GM12875 (cell line): ENCODE measurements around the gene MCM8.

Experiments
- H3K4me3 ChIP-seq: one replicate; pipeline ENCODE4 v1.5.1; 2011; ENCODE audit warnings: low read depth, low read length, control low read depth
- TF ChIP-seq, protein P1 (sequence below): IDR thresholded peaks from 2 replicates; pipeline ENCODE4 v1.5.1; 2011; ENCODE audit warnings: low read depth, mild to moderate bottlenecking, control low read depth, inconsistent platforms, low read length, moderate library complexity, borderline replicate concordance; ENCODE audit not compliant: insufficient read depth

The MCM8 gene

GRCh38 chr20:5928836-5929715, 21.4 kb upstream of the MCM8 start:
- TF ChIP-seq, protein P1, sequence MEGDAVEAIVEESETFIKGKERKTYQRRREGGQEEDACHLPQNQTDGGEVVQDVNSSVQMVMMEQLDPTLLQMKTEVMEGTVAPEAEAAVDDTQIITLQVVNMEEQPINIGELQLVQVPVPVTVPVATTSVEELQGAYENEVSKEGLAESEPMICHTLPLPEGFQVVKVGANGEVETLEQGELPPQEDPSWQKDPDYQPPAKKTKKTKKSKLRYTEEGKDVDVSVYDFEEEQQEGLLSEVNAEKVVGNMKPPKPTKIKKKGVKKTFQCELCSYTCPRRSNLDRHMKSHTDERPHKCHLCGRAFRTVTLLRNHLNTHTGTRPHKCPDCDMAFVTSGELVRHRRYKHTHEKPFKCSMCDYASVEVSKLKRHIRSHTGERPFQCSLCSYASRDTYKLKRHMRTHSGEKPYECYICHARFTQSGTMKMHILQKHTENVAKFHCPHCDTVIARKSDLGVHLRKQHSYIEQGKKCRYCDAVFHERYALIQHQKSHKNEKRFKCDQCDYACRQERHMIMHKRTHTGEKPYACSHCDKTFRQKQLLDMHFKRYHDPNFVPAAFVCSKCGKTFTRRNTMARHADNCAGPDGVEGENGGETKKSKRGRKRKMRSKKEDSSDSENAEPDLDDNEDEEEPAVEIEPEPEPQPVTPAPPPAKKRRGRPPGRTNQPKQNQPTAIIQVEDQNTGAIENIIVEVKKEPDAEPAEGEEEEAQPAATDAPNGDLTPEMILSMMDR: no peak
- no peak overlapping the region for H3K4me3 ChIP-seq

DNA sequence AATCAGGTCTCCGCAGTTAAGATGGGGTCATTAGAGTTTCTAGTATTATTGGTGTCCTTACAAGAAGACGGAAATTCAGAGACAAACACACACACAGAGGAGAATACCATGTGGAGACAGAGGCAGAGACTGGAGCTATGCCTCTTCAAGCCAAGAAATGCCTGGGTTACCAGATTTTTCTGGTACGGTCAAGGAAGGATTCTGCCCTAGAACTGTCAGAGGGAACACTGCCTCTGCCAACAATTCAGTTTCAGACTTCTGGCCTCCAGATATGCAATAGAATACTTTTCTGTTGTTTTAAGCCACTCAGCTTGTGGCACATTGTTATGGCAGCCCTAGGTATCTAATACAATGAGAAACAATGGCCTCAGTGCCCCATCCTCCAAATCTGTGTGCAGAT, 19.0 kb upstream of the MCM8 start:
- TF ChIP-seq, protein P1: no peak
- no peak overlapping the region for H3K4me3 ChIP-seq

DNA sequence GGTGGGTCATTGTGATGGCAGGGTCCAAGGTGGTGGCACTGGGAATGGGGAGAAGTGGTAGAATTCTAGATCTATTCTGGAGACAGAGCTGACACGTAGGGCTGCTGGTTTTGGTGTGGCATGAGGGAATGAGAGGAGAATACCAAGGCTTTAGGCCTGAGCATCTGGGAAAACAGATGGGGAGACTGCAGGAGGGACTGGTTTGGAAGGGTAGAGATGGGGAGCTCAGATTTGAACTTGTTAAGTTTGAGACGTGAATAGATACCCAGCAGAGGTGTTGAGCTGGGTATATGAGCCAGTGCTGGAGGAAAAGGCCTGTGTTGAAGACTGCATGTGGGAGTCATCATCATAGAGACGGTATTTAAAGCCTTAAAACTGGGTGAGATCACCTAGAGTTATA, 17.7 kb upstream of the MCM8 start:
- TF ChIP-seq, protein P1: no peak
- H3K4me3 ChIP-seq: no peak overlapping the region

DNA sequence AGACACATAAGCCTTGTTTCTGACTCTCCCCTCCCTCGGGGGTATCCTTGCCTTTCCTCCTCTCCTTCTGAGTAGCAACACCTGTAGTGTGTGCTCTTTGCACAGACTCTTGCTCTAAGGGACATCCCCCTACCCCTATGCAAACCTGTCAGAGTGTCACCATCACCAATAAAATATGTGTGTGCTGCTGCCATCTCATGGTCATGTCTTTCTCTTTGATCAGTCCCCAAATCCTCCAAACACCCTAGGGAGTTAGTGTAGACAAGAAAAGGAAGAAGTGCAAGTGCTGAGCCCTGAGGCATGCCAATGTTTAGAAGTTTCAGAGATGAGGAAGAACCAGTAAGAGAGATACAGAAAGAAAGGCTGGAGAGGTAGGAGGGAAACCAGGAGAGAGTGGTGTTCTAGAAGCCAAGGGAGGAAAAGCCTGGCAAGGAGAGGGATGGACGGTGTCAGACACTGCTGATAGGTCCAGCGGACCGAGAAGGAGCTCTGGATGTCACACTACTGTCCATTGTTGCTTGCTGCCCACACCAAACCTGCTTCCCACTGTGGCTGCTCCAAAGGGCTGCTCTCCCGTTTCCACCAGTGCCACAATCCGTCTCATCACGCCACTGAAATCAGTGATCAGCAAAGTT, 16.5 kb upstream of the MCM8 start:
- TF ChIP-seq, protein P1: peak; percentile 9; the same call in 1 of the 2 replicates

DNA sequence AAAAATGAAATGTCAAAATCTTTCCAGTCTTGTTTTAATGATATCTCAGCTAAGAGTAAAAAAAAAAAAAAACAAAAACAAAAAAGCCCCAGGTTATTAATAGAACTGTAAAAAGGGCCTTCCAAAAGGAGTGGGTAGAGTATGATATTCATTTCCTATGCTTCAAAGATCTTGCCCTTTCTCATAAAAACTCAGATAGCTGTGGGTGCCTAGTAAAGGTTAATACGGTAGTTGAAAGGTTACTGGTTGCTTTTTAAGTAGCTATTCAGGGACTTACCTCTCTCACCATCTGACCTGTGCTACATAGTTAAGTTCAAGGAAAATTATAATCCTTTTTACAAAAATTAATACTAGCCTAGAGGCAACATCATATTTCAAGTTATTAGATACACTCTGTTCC, 15.1 kb upstream of the MCM8 start:
- TF ChIP-seq, protein P1: no peak
- no peak overlapping the region for H3K4me3 ChIP-seq

More for the DNA sequence above, 16.5 kb upstream of the MCM8 start:
- H3K4me3 ChIP-seq: no peak overlapping the region

GRCh38 chr20:5936238-5936637, 14.2 kb upstream of the MCM8 start:
- no peak overlapping the region for H3K4me3 ChIP-seq
- TF ChIP-seq, protein P1: no peak
